ENCODE measurements around the gene MYPOP. TPM values are rescaled to one million over a fixed set of nuclear protein-coding genes. Genes with fewer than 3 reads are reported as not detected.

Gene MYPOP
- polyA plus RNA-seq, 2 donors = 3.2 to 3.5 TPM

GRCh38 chr19:45929247-45929646 lies 26.8 kb upstream of the MYPOP start:
- Histone ChIP-seq H3K27me3 (ENCODE audit: control insufficient read depth in 1 of 2, insufficient read depth in 2 of 2, low read length in 2 of 2) (no peaks in the 10 kb centered on the region), H3K4me1 (ENCODE audit: control insufficient read depth in 2 of 2, insufficient read depth in 2 of 2, low read length in 1 of 2) (no peaks in the 10 kb centered on the region), H3K9me3 (ENCODE audit: control insufficient read depth in 2 of 2, insufficient read depth in 1 of 2, low read depth in 1 of 2, low read length in 1 of 2) (no peaks in the 10 kb centered on the region), H3K4me3 (ENCODE audit: low read depth in 1 of 2, low read length in 2 of 2) (no peak overlapping the region), H3K27ac (ENCODE audit: low read depth in 2 of 2, low read length in 1 of 2) (no peak overlapping the region), H3K36me3 (ENCODE audit: control insufficient read depth in 2 of 2, insufficient read depth in 2 of 2, low read length in 1 of 2) (no peaks in the 10 kb centered on the region)
- 80 to 81% methylated on average over 2 of the region's 2 CpGs for WGBS, 2 donors

GRCh38 chr19:45927565-45928261 lies 25.3 kb upstream of the MYPOP start:
- no peaks in the 10 kb centered on the region for H3K27me3 ChIP-seq (ENCODE audit: control insufficient read depth in 1 of 2, insufficient read depth in 2 of 2, low read length in 2 of 2)
- H3K36me3 ChIP-seq (ENCODE audit: control insufficient read depth in 2 of 2, insufficient read depth in 2 of 2, low read length in 1 of 2) = no peaks in the 10 kb centered on the region
- no peak overlapping the region for H3K4me3 ChIP-seq (ENCODE audit: low read depth in 1 of 2, low read length in 2 of 2)
- no peak overlapping the region for H3K27ac ChIP-seq (ENCODE audit: low read depth in 2 of 2, low read length in 1 of 2)
- no peaks in the 10 kb centered on the region for H3K4me1 ChIP-seq (ENCODE audit: control insufficient read depth in 2 of 2, insufficient read depth in 2 of 2, low read length in 1 of 2)
- no peaks in the 10 kb centered on the region for H3K9me3 ChIP-seq (ENCODE audit: control insufficient read depth in 2 of 2, insufficient read depth in 1 of 2, low read depth in 1 of 2, low read length in 1 of 2)
- WGBS, 2 donors = 9% methylated on average over 33 of the region's 33 CpGs

- 55 to 64% methylated on average over 5 to 6 of the region's 6 CpGs for WGBS, 2 donors
- no peaks in the 10 kb centered on the region for H3K4me1 ChIP-seq (ENCODE audit: control insufficient read depth in 2 of 2, insufficient read depth in 2 of 2, low read length in 1 of 2)
- H3K36me3 ChIP-seq (ENCODE audit: control insufficient read depth in 2 of 2, insufficient read depth in 2 of 2, low read length in 1 of 2) = no peaks in the 10 kb centered on the region
- no peaks in the 10 kb centered on the region for H3K9me3 ChIP-seq (ENCODE audit: control insufficient read depth in 2 of 2, insufficient read depth in 1 of 2, low read depth in 1 of 2, low read length in 1 of 2)
- H3K27me3 ChIP-seq (ENCODE audit: control insufficient read depth in 1 of 2, insufficient read depth in 2 of 2, low read length in 2 of 2) = no peaks in the 10 kb centered on the region
- no peak overlapping the region for H3K4me3 ChIP-seq (ENCODE audit: low read depth in 1 of 2, low read length in 2 of 2)
- no peak overlapping the region for H3K27ac ChIP-seq (ENCODE audit: low read depth in 2 of 2, low read length in 1 of 2)
Measured at GRCh38 chr19:45924891-45925447, 22.6 kb upstream of the MYPOP start.

- Histone ChIP-seq H3K4me1 (ENCODE audit: control insufficient read depth in 2 of 2, insufficient read depth in 2 of 2, low read length in 1 of 2) (no peaks in the 10 kb centered on the region), H3K27me3 (ENCODE audit: control insufficient read depth in 1 of 2, insufficient read depth in 2 of 2, low read length in 2 of 2) (no peaks in the 10 kb centered on the region), H3K36me3 (ENCODE audit: control insufficient read depth in 2 of 2, insufficient read depth in 2 of 2, low read length in 1 of 2) (no peaks in the 10 kb centered on the region), H3K27ac (ENCODE audit: low read depth in 2 of 2, low read length in 1 of 2) (no peak overlapping the region), H3K9me3 (ENCODE audit: control insufficient read depth in 2 of 2, insufficient read depth in 1 of 2, low read depth in 1 of 2, low read length in 1 of 2) (no peaks in the 10 kb centered on the region), H3K4me3 (ENCODE audit: low read depth in 1 of 2, low read length in 2 of 2) (no peak overlapping the region)
- WGBS, 2 donors = 67 to 71% methylated on average over 9 of the region's 9 CpGs
Measured at GRCh38 chr19:45922281-45922680, 19.9 kb upstream of the MYPOP start.

- H3K36me3 ChIP-seq (ENCODE audit: control insufficient read depth in 2 of 2, insufficient read depth in 2 of 2, low read length in 1 of 2) = no peaks in the 10 kb centered on the region
- H3K27me3 ChIP-seq (ENCODE audit: control insufficient read depth in 1 of 2, insufficient read depth in 2 of 2, low read length in 2 of 2) = no peaks in the 10 kb centered on the region
- H3K27ac ChIP-seq (ENCODE audit: low read depth in 2 of 2, low read length in 1 of 2) = no peak overlapping the region
- no peak overlapping the region for H3K4me3 ChIP-seq (ENCODE audit: low read depth in 1 of 2, low read length in 2 of 2)
- H3K4me1 ChIP-seq (ENCODE audit: control insufficient read depth in 2 of 2, insufficient read depth in 2 of 2, low read length in 1 of 2) = no peaks in the 10 kb centered on the region
- 70 to 72% methylated on average over 8 of the region's 8 CpGs for WGBS, 2 donors
- H3K9me3 ChIP-seq (ENCODE audit: control insufficient read depth in 2 of 2, insufficient read depth in 1 of 2, low read depth in 1 of 2, low read length in 1 of 2) = no peaks in the 10 kb centered on the region
Measured at GRCh38 chr19:45920458-45920857, 18.0 kb upstream of the MYPOP start.

- Histone ChIP-seq H3K27ac (ENCODE audit: low read depth in 2 of 2, low read length in 1 of 2) (no peak overlapping the region), H3K9me3 (ENCODE audit: control insufficient read depth in 2 of 2, insufficient read depth in 1 of 2, low read depth in 1 of 2, low read length in 1 of 2) (no peaks in the 10 kb centered on the region), H3K4me1 (ENCODE audit: control insufficient read depth in 2 of 2, insufficient read depth in 2 of 2, low read length in 1 of 2) (no peaks in the 10 kb centered on the region), H3K4me3 (ENCODE audit: low read depth in 1 of 2, low read length in 2 of 2) (no peak overlapping the region), H3K36me3 (ENCODE audit: control insufficient read depth in 2 of 2, insufficient read depth in 2 of 2, low read length in 1 of 2) (no peaks in the 10 kb centered on the region), H3K27me3 (ENCODE audit: control insufficient read depth in 1 of 2, insufficient read depth in 2 of 2, low read length in 2 of 2) (no peaks in the 10 kb centered on the region)
- WGBS, 2 donors = 51 to 61% methylated on average over 7 of the region's 7 CpGs
Measured at GRCh38 chr19:45919678-45920077, 17.3 kb upstream of the MYPOP start.

- Histone ChIP-seq H3K27ac (ENCODE audit: low read depth in 2 of 2, low read length in 1 of 2) (no peak overlapping the region), H3K36me3 (ENCODE audit: control insufficient read depth in 2 of 2, insufficient read depth in 2 of 2, low read length in 1 of 2) (no peaks in the 10 kb centered on the region), H3K9me3 (ENCODE audit: control insufficient read depth in 2 of 2, insufficient read depth in 1 of 2, low read depth in 1 of 2, low read length in 1 of 2) (no peaks in the 10 kb centered on the region), H3K4me3 (ENCODE audit: low read depth in 1 of 2, low read length in 2 of 2) (no peak overlapping the region), H3K27me3 (ENCODE audit: control insufficient read depth in 1 of 2, insufficient read depth in 2 of 2, low read length in 2 of 2) (no peaks in the 10 kb centered on the region), H3K4me1 (ENCODE audit: control insufficient read depth in 2 of 2, insufficient read depth in 2 of 2, low read length in 1 of 2) (no peaks in the 10 kb centered on the region)
- 59 to 71% methylated on average over 4 of the region's 4 CpGs for WGBS, 2 donors
Measured at GRCh38 chr19:45918721-45919120, 16.3 kb upstream of the MYPOP start.

- H3K9me3 ChIP-seq (ENCODE audit: control insufficient read depth in 2 of 2, insufficient read depth in 1 of 2, low read depth in 1 of 2, low read length in 1 of 2) = no peaks in the 10 kb centered on the region
- no peak overlapping the region for H3K27ac ChIP-seq (ENCODE audit: low read depth in 2 of 2, low read length in 1 of 2)
- no peaks in the 10 kb centered on the region for H3K27me3 ChIP-seq (ENCODE audit: control insufficient read depth in 1 of 2, insufficient read depth in 2 of 2, low read length in 2 of 2)
Measured at GRCh38 chr19:45917421-45918091, 15.1 kb upstream of the MYPOP start.

GRCh38 chr19:45913874-45914830 lies 11.7 kb upstream of the MYPOP start, which contains the start of gene NANOS2:
Gene NANOS2 (minus strand): TSS chr19:45914778. CDS start chr19:45914693, 85 bp downstream.
- Histone ChIP-seq H3K9me3 (ENCODE audit: control insufficient read depth in 2 of 2, insufficient read depth in 1 of 2, low read depth in 1 of 2, low read length in 1 of 2) (no peaks in the 10 kb centered on the region), H3K27ac (ENCODE audit: low read depth in 2 of 2, low read length in 1 of 2) (no peak within 1 kb of the TSS), H3K36me3 (ENCODE audit: control insufficient read depth in 2 of 2, insufficient read depth in 2 of 2, low read length in 1 of 2) (no peaks in the 10 kb centered on the region), H3K4me3 (ENCODE audit: low read depth in 1 of 2, low read length in 2 of 2) (no peak within 1 kb of the TSS), H3K4me1 (ENCODE audit: control insufficient read depth in 2 of 2, insufficient read depth in 2 of 2, low read length in 1 of 2) (no peaks in the 10 kb centered on the region), H3K27me3 (ENCODE audit: control insufficient read depth in 1 of 2, insufficient read depth in 2 of 2, low read length in 2 of 2) (no peaks in the 10 kb centered on the region)
- WGBS, 2 donors = 60 to 61% methylated on average over 44 of the region's 44 CpGs

More at GRCh38 chr19:45917421-45918091, 15.1 kb upstream of the MYPOP start:
- H3K36me3 ChIP-seq (ENCODE audit: control insufficient read depth in 2 of 2, insufficient read depth in 2 of 2, low read length in 1 of 2) = no peaks in the 10 kb centered on the region
- no peak overlapping the region for H3K4me3 ChIP-seq (ENCODE audit: low read depth in 1 of 2, low read length in 2 of 2)
- H3K4me1 ChIP-seq (ENCODE audit: control insufficient read depth in 2 of 2, insufficient read depth in 2 of 2, low read length in 1 of 2) = no peaks in the 10 kb centered on the region
- WGBS, 2 donors = 37 to 48% methylated on average over 4 of the region's 4 CpGs
